Vagina (tissue), 2 donors: ENCODE data around the gene ZSCAN21. TPM values are rescaled to one million over a fixed set of nuclear protein-coding genes. Genes with fewer than 3 reads are reported as not detected.

Experiments
- DNase-seq, 2 donors: peaks; one replicate each; pipeline ENCODE4 v3.0.0-alpha.2; 2017; ENCODE audit errors: extremely low spot score in 2 of 2
- H3K27ac ChIP-seq: fragments of 200-600 bp; sonication (generic); one replicate; pipeline ENCODE4 v1.5.1; 2019
- H3K27me3 ChIP-seq: fragments of 200-600 bp; sonication (generic); one replicate; pipeline ENCODE4 v1.5.1; 2019
- H3K36me3 ChIP-seq, 2 donors: fragments of 200-600 bp; sonication (generic); one replicate each; pipeline ENCODE4 v1.5.1; 2017 to 2019
- H3K4me1 ChIP-seq: fragments of 200-600 bp; sonication (generic); one replicate; pipeline ENCODE4 v1.5.1; 2019
- H3K4me3 ChIP-seq, 2 donors: fragments of 200-600 bp; sonication (generic); 1 replicate in 1 of 2; 2 replicates in 1 of 2; pipeline ENCODE4 v1.5.1; 2016 to 2019
- H3K9me3 ChIP-seq: fragments of 200-600 bp; sonication (generic); one replicate; pipeline ENCODE4 v1.5.1; 2019
- POLR2A ChIP-seq, 2 donors: fragments of 450-650 bp; IDR thresholded peaks; one replicate each; pipeline ENCODE4 v1.6.1; 2017; ENCODE audit warnings: antibody characterized with exemption in 2 of 2, mild to moderate bottlenecking in 2 of 2, moderate library complexity in 2 of 2
- POLR2AphosphoS5 ChIP-seq, 2 donors: sonication (generic); formaldehyde crosslinking; IDR thresholded peaks; one replicate each; pipeline ENCODE4 v1.9.0; 2017; ENCODE audit warnings: antibody characterized with exemption in 2 of 2, mild to moderate bottlenecking in 2 of 2, low read depth in 1 of 2; ENCODE audit not compliant: insufficient read depth in 1 of 2
- intact Hi-C: fragments of 100-400 bp; cut with DNase I; formaldehyde crosslinking; loops from one replicate; pipeline ENCODE4 v1.15.1; 2023
- total RNA-seq: library from RNA; depleted of rRNA; stranded (reverse); fragments of >200 nt; gene quantifications from one replicate; pipeline ENCODE4 v1.2.3, GENCODE V29; 2016
- TF ChIP-seq, protein P1 (sequence below), 3 experiments: fragments of 450-650 bp in 2 of 3; fragments of 200-600 bp in 1 of 3; sonication (generic) in 1 of 3; IDR thresholded peaks; one replicate each; pipeline ENCODE4 v1.5.1; 2017 to 2019; ENCODE audit warnings: antibody characterized with exemption in 3 of 3, mild to moderate bottlenecking in 2 of 3, moderate library complexity in 2 of 3

The ZSCAN21 gene
- total RNA-seq, 1 donor from 2014 or later, result 19.9 TPM

DNA sequence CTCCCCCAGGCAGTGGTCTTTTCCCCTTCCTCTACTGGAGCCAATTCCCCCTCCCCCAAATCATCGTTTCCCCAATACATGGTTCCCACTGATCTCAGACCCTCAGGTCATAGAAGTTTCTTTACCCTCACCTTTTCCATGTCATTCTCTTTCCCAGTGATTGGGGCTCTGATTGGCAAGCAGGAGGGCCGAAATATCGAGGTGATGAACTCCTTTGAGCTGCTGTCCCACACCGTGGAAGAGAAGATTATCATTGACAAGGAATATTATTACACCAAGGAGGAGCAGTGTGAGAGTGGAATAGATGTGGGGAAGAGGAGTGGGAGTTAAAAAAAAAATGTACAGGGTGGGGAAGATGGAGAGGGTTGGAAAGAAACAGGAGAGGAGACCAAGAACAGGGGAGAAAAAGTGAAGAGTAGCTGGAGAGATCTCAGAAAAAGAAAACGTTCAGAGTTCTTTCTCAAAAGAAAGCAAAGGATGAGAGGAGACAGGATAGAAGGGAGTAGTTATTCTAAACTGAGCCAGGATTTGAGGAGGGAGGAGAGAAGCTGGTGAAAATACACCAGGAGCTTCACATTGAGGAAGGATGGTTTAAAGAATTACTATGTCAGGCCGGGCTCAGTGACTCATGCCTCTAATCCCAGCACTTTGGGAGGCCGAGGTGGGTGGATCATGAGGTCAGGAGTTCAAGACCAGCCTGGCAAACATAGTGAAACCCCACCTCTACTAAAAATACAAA is 40.1 kb downstream of the ZSCAN21 start:
- Histone ChIP-seq H3K4me1 (peaks cover 24% of the 10 kb centered on the region), H3K27ac (peak overlapping the region; percentile 88), H3K36me3 (peaks cover 0 to 34% of the 10 kb centered on the region in 2 donors), H3K27me3 (no peaks in the 10 kb centered on the region), H3K9me3 (no peaks in the 10 kb centered on the region), H3K4me3 (peak overlapping the region; percentile 94 to 95)
- DNase-seq, result no peak
- TF ChIP-seq POLR2AphosphoS5 (IDR thresholded peaks at IDR 0.05; ENCODE audit: insufficient read depth in 1 of 2, low read depth in 1 of 2) (no peak), POLR2A (IDR thresholded peaks at IDR 0.05) (no peak)
- TF ChIP-seq, protein P1, sequence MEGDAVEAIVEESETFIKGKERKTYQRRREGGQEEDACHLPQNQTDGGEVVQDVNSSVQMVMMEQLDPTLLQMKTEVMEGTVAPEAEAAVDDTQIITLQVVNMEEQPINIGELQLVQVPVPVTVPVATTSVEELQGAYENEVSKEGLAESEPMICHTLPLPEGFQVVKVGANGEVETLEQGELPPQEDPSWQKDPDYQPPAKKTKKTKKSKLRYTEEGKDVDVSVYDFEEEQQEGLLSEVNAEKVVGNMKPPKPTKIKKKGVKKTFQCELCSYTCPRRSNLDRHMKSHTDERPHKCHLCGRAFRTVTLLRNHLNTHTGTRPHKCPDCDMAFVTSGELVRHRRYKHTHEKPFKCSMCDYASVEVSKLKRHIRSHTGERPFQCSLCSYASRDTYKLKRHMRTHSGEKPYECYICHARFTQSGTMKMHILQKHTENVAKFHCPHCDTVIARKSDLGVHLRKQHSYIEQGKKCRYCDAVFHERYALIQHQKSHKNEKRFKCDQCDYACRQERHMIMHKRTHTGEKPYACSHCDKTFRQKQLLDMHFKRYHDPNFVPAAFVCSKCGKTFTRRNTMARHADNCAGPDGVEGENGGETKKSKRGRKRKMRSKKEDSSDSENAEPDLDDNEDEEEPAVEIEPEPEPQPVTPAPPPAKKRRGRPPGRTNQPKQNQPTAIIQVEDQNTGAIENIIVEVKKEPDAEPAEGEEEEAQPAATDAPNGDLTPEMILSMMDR (IDR thresholded peaks at IDR 0.05), result no peak
- intact Hi-C loops, result no loop called here

DNA sequence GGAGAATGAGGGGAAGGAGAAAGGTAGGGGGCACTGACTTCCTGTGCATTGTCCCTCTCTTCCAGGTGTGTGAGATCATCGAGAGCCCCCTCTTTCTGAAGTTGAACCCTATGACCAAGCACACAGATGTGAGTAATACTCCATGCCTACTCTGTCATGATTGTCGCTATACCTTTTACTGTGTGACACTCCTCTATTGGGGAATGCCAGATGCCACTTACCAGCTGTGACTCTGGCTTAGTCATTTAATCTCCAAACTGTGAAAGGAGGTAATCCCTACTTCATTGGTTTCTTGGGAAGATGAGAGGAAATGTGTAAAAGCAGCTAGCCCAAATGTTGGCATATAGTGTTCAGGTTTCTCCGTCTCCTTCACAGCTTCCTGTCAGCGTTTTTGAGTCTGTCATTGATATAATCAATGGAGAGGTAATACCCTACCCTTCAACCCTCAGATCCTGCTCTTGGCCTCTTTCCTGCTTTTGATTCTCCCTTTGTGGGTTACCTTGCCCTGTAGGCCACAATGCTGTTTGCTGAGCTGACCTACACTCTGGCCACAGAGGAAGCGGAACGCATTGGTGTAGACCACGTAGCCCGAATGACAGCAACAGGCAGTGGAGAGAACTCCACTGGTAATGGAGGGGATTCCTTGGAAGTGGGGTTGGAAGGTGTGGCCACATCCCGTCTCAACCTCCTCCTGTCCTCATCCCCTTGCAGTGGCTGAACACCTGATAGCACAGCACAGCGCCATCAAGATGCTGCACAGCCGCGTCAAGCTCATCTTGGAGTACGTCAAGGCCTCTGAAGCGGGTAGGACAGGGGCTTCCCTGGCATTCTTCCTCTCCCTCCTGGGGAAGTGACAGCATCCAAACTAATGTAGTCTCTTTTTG is 41.2 kb downstream of the ZSCAN21 start:
- Histone ChIP-seq H3K27ac (no peak overlapping the region), H3K4me1 (peaks cover 24% of the 10 kb centered on the region), H3K4me3 (no peak overlapping the region), H3K36me3 (peaks cover 8 to 46% of the 10 kb centered on the region in 2 donors), H3K27me3 (no peaks in the 10 kb centered on the region), H3K9me3 (no peaks in the 10 kb centered on the region)
- TF ChIP-seq POLR2AphosphoS5 (IDR thresholded peaks at IDR 0.05; ENCODE audit: insufficient read depth in 1 of 2, low read depth in 1 of 2) (no peak), POLR2A (IDR thresholded peaks at IDR 0.05) (no peak)
- TF ChIP-seq, protein P1 (IDR thresholded peaks at IDR 0.05), result no peak
- no peak for DNase-seq
- intact Hi-C loops, result no loop called here

DNA sequence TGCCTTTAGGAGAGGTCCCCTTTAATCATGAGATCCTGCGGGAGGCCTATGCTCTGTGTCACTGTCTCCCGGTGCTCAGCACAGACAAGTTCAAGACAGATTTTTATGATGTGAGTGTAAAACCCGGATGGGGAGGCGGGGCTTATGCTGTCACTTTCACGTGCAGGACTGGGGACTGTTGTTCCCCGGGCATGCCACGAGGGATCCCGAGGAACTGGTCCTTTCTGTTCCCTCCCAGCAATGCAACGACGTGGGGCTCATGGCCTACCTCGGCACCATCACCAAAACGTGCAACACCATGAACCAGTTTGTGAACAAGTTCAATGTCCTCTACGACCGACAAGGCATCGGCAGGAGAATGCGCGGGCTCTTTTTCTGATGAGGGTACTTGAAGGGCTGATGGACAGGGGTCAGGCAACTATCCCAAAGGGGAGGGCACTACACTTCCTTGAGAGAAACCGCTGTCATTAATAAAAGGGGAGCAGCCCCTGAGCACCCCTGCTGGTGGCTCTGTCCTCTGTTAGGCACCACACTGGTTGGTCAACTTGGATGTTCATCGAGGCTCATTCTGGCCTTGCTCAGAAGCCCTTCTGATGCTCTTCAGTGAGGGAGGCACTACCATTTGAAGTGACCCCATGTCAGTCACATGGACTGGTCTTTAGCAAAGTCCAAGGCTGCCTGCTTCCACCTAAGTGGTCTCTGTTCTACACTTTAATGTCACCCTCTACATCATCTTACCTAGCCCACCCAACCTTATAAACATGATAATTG is 42.0 kb downstream of the ZSCAN21 start:
- no peaks in the 10 kb centered on the region for H3K27me3 ChIP-seq
- no peaks in the 10 kb centered on the region for H3K9me3 ChIP-seq
- H3K4me1 ChIP-seq, result peaks cover 24% of the 10 kb centered on the region
- peaks cover 8 to 54% of the 10 kb centered on the region in 2 donors for H3K36me3 ChIP-seq
- DNase-seq, result no peak
- intact Hi-C loops, result no loop called here
- H3K27ac ChIP-seq, result no peak overlapping the region
- no peak overlapping the region for H3K4me3 ChIP-seq
- no peak for TF ChIP-seq POLR2AphosphoS5 (IDR thresholded peaks at IDR 0.05; ENCODE audit: insufficient read depth in 1 of 2, low read depth in 1 of 2)
- TF ChIP-seq POLR2A (IDR thresholded peaks at IDR 0.05), result no peak
- TF ChIP-seq, protein P1 (IDR thresholded peaks at IDR 0.05), result no peak

DNA sequence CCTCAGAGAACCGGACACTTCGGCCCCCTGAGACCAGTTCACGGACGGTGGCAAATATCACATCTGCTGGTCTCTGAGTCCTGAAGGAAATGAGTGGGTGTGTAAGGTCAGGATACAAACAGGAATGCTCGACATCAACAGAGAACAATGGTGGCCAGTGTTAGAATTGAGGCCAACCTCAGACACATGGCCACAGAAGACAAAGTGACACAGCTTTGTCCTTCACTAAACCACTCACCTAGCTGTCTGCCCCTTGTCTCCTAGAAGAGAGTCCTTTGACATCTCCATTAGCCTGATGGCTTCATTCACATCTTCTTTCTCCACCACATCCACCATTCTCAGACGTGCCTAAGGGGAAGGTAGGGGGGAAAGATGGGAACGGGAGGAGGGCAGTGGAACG is 43.5 kb downstream of the ZSCAN21 start:
- H3K36me3 ChIP-seq, result peaks cover 8 to 69% of the 10 kb centered on the region in 2 donors
- no peak for DNase-seq
- H3K4me3 ChIP-seq, result no peak overlapping the region
- H3K9me3 ChIP-seq, result no peaks in the 10 kb centered on the region
- no peak overlapping the region for H3K27ac ChIP-seq
- H3K27me3 ChIP-seq, result no peaks in the 10 kb centered on the region
- peaks cover 17% of the 10 kb centered on the region for H3K4me1 ChIP-seq
- intact Hi-C loops, result no loop called here
- no peak for TF ChIP-seq POLR2A (IDR thresholded peaks at IDR 0.05)
- TF ChIP-seq, protein P1 (IDR thresholded peaks at IDR 0.05), result no peak
- no peak for TF ChIP-seq POLR2AphosphoS5 (IDR thresholded peaks at IDR 0.05; ENCODE audit: insufficient read depth in 1 of 2, low read depth in 1 of 2)
